Omental fat pad (tissue), 4 donors: ENCODE measurements around the gene KCNH5. TPM values are rescaled to one million over a fixed set of nuclear protein-coding genes. Genes with fewer than 3 reads are reported as not detected.

Experiments used
- ATAC-seq: fragments of 150-250 bp; one replicate; pipeline ENCODE4 v1.9.1; 2016; ENCODE audit warnings: mild to moderate bottlenecking, moderate library complexity; ENCODE audit not compliant: low FRiP score
- DNase-seq: peaks from one replicate; pipeline ENCODE4 v3.0.0-alpha.2; 2019; ENCODE audit warnings: low spot score
- total RNA-seq, 4 donors: library from RNA; depleted of rRNA; stranded (reverse); fragments of >200 nt; gene quantifications; one replicate each; pipeline ENCODE4 v1.1.0, GENCODE V29; 2016
- TF ChIP-seq, protein P1 (sequence below), 3 donors: fragments of 450-650 bp; IDR thresholded peaks; one replicate each; pipeline ENCODE4 v1.5.1; 2016 to 2017; ENCODE audit warnings: antibody characterized with exemption in 3 of 3, mild to moderate bottlenecking in 3 of 3, moderate library complexity in 2 of 3

KCNH5 gene, protein sequence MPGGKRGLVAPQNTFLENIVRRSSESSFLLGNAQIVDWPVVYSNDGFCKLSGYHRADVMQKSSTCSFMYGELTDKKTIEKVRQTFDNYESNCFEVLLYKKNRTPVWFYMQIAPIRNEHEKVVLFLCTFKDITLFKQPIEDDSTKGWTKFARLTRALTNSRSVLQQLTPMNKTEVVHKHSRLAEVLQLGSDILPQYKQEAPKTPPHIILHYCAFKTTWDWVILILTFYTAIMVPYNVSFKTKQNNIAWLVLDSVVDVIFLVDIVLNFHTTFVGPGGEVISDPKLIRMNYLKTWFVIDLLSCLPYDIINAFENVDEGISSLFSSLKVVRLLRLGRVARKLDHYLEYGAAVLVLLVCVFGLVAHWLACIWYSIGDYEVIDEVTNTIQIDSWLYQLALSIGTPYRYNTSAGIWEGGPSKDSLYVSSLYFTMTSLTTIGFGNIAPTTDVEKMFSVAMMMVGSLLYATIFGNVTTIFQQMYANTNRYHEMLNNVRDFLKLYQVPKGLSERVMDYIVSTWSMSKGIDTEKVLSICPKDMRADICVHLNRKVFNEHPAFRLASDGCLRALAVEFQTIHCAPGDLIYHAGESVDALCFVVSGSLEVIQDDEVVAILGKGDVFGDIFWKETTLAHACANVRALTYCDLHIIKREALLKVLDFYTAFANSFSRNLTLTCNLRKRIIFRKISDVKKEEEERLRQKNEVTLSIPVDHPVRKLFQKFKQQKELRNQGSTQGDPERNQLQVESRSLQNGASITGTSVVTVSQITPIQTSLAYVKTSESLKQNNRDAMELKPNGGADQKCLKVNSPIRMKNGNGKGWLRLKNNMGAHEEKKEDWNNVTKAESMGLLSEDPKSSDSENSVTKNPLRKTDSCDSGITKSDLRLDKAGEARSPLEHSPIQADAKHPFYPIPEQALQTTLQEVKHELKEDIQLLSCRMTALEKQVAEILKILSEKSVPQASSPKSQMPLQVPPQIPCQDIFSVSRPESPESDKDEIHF
- total RNA-seq, result 1 to 10 TPM in 3 of 4 donors, not detected in 1; 1.1 to 6.2 (median 1.1) TPM

DNA sequence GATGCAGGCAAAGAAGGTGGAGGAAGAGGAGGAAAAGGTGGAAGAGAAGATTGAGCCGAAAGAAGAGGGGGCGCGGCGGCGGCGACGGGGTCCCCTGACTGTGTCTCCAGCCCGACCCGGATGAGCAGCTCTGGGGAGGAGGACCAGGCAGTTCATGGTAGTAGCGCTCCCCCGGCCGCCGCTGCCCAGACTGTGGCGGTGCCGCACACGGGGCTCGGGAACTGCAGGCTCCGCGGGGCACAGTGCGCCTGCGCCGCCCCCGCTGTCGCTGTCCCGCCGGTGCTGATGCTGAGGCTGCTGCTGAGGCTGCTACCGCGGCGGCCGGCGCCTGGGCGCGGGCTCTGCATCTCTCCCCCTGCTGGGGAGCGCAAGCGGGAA, at the start of gene KCNH5:
KCNH5 (minus strand) TSS at position 225 of the 378 bp plus-strand sequence. CDS start 272 bp downstream, outside the sequence.
- peak; percentile 73 for ATAC-seq
- TF ChIP-seq, protein P1, sequence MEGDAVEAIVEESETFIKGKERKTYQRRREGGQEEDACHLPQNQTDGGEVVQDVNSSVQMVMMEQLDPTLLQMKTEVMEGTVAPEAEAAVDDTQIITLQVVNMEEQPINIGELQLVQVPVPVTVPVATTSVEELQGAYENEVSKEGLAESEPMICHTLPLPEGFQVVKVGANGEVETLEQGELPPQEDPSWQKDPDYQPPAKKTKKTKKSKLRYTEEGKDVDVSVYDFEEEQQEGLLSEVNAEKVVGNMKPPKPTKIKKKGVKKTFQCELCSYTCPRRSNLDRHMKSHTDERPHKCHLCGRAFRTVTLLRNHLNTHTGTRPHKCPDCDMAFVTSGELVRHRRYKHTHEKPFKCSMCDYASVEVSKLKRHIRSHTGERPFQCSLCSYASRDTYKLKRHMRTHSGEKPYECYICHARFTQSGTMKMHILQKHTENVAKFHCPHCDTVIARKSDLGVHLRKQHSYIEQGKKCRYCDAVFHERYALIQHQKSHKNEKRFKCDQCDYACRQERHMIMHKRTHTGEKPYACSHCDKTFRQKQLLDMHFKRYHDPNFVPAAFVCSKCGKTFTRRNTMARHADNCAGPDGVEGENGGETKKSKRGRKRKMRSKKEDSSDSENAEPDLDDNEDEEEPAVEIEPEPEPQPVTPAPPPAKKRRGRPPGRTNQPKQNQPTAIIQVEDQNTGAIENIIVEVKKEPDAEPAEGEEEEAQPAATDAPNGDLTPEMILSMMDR (IDR thresholded peaks at IDR 0.05), result no peak
- no peak for DNase-seq

DNA sequence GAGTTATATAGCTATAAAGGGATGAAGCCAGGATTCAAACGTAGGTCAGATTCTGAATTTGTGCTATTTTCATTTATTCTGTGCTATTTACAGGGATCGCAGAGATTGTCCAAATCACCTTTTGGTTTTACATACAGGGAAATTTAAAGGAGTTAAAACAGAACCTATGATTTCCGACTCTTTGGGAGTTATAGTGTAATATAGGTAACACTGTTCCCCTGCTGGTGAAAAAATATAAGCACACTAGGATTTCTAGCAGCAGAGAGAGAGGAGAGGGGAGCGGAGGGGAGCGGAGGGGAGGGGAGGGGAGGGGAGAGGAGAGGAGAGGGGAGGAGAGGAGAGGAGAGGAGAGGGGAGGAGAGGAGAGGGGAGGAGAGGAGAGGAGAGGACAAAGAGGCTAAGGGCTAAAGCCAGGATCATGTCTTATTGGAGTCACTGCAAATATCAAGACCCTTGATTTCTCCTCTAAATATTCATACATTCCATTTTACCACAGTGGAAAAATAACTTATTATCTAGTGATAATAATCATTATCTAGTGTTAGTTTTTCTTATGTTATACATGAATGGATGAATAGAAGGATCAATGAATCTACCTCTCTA, 46.2 kb upstream of the KCNH5 start:
- no peak for DNase-seq
- ATAC-seq, result no peak
- TF ChIP-seq, protein P1 (IDR thresholded peaks at IDR 0.05), result no peak

DNA sequence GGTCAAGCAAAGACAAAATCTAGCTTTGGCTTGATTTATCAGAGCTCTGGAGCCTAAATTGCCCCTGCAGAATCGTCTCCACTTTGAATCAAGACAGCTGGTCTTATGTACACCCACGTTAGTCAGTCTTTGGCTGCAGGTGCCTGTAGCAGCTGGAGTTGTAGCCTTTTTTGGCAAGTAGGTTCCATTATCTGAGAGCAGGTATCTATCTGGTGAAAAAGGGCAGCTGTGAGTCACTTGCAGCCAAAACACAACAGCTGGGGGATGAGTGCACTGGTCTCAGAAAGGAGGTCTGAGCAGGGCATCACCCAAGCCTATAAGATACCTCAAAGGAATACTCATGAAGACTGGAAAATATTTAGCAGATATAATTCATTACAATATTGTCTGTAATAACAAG, 43.6 kb upstream of the KCNH5 start:
- TF ChIP-seq, protein P1 (IDR thresholded peaks at IDR 0.05), result no peak
- DNase-seq (no peak), ATAC-seq (no peak)

DNA sequence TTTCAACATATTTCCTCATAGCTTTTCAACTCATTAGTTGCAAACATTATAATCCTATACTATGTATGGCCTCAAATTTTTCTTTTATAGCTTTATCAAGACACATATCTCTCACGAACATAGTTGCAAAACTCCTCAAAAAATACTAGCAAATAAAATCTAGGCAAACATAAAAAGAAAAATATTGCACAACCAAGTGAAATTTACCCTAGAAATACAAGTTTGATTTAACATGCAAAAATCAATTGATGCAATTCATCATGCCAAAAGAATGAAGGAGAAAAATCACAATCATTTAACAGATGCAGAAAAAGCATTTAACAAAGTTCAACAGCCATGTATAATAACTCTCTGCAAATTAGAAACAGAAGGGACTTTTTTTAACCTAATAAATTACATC, 33.3 kb upstream of the KCNH5 start:
- DNase-seq (no peak), ATAC-seq (no peak)
- TF ChIP-seq, protein P1 (IDR thresholded peaks at IDR 0.05), result no peak

DNA sequence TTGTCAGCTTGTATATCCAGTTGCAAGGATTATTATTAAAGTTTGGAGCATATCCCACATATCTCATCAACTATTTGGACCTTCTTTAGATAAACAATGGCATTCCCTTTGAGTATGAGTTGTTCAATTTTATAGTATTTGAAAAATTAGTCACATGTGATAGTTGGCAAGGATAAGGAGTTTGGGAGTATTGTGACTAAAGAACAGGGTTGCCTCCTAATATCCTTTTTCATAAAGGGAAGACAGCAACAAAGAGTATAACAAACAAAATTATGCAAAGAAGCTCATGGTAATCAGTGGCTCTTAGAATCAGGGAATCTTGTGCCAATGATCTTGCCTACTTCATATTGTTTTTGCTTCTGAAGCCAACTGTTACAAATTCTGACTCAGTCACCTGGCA, 31.2 kb upstream of the KCNH5 start:
- TF ChIP-seq, protein P1 (IDR thresholded peaks at IDR 0.05), result no peak
- ATAC-seq (no peak), DNase-seq (no peak)

DNA sequence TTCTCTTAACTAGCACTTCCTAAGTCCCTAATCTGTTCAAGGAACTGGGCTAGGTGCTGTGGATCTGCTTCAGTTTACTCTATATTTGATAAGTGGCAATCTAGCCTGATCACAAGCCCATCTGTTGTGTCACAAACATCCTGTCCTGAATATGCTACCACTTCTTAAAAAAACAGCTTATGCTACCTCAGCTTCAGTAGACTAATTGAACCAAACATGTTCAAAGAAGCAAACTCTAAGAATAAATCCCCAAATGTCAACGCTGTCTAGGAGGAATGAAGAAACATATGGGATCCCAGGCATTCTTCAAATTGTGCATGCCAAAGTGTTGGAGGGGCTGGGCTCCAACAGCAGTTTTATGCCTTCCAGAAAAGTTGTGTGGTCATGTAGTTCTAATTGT, 10.4 kb upstream of the KCNH5 start:
- TF ChIP-seq, protein P1 (IDR thresholded peaks at IDR 0.05), result no peak
- ATAC-seq, result no peak

More for the DNA sequence above, 10.4 kb upstream of the KCNH5 start:
- no peak for DNase-seq
